Metanephros (tissue), 2 donors: ENCODE data around the gene CDC73. TPM values are rescaled to one million over a fixed set of nuclear protein-coding genes. Genes with fewer than 3 reads are reported as not detected.

ENCODE experiments used
- small RNA-seq: library from RNA; depleted of rRNA; stranded (forward); fragments of <200 nt; gene quantifications from one replicate; pipeline ENCODE3, GENCODE V24; 2014; ENCODE audit warnings: low replicate concordance
- total RNA-seq: library from RNA; depleted of rRNA; stranded (reverse); fragments of >200 nt; gene quantifications from one replicate; pipeline ENCODE4 v1.2.3, GENCODE V29; 2014

The CDC73 gene
- total RNA-seq, result 34.9 TPM

DNA sequence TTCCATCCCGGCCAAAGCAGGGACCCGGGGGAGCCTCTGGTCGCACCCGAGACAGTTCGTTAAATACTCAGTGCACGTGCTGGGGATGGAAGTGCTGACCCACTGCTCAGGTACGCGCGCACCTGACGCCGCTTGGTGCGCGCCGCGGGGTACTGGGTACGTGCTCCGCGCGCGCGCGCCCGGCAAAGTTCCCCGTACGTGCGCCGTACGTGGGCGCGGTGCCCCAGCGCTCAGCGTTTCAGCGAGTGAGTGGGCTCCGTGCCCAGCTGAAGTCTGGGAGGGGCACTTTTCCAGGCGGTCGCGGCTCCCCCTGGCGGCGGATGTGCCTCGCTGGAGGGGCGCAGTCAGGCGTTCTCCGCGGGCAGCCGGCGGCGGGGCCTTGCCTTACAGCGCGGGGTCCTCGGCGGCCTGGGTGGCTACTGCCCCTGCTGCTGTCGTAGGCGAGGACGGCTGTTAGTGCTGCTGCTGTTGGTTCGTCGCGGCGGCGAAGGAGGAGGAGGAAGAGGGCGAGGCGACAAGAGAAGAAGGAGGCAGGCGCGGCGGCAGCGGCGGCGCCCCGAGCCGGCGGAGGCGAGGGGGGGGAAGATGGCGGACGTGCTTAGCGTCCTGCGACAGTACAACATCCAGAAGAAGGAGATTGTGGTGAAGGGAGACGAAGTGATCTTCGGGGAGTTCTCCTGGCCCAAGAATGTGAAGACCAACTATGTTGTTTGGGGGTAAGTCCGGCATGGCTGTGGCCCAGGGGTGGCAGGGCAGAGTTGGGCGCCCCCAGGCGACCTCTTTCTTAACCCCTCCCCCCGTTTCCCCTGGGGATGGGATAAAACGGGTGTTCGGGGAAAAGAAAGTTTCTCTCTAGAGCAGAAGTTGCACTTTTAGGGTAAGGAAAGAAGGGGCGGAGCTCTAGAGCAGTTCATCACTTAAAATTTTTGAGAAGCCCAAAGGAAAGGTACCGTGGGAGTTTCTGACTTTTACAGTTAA, at the start of gene CDC73:
TSS of gene CDC73 (plus strand) at position 416 of the 978 bp plus-strand sequence. CDS start at position 586, 170 bp downstream.

DNA sequence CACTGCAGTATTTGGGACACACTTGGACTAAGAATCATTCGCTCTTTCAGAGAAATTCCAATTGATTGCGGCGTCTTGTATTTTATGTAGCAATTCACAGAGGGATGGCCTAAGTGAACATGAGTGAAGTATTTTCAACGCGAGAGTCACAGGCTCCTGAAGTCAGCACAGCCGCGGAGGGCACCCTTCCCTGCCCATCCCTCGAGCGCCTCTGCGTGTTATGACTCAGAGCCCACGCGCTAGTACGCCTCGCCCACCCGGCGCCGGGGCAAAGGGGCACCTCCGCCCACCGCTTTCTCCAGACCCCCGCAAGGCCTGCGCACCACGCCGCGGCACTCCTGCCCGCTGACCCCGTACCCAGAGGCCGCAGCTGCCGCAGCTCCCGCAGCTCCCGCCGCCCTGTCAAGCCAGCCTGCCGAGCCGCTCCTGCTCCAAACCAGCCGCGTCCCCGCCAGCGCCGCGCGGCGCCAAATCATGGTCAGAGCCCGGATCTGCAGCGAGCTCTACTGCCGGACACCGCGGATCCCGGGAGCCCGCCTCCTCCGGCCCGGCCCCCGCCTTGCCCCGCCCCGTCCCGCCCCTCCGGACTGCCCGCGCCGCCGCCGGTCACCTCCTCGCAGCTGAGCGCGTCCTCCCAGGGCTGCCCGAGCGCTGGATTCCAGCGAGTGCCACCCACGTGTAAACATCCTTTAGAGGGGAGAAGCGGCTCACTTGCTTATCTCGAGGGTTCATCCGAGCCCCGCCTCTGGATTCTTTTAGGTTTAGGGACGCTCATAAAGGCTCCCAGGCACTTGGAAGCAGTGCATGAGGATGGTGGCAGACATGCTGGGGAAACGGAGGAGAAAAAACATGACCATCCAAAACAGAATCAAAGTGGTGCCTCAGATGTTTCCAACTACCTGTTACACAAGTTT, 16.7 kb upstream of the CDC73 start, which contains the start of gene GLRX2:
TSS of gene GLRX2 (minus strand) at position 508 of the 914 bp plus-strand sequence. CDS start at position 476, 32 bp downstream.

DNA sequence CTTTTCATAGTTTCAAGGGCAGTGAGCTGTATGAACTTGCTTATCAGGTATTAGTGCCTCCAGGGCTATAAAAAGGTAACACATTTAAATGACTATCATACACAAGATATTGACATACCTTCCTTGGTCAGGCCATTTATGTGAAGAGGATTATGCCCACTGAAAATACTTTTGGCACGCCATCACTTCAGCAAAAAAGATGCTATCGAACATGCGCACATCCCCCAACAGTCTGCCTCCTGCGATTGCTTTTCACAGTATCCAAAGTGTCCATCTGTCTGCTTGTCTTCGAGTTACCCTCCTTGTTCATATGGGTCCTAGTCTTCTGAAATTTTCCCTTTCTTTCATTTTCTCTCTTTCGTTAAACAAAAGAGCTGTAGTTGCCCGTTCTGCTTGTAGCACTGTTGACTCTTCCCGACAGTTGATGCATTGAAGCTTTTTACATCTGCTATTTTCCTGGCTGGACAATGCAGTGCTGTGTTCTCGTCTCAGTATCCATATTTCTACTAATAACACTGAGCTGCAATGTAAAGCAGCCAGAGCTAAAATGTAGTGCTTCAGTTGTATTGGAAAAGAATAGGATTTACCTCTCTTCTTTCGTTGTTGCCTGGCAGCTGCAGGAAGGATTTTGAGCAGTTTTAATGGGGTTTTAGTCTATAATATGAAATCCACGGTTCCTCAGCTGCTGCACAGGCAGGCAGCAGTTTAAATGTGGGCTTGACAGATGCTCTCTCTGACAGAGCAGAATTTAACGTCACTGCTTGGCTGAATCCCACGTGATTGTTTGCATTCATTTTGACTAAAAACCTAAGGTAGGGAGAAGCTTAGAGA, 64.3 kb downstream of the CDC73 start, which contains the start of gene B3GALT2:
TSS of gene B3GALT2 (minus strand) at position 713 of the 831 bp plus-strand sequence. CDS start 5,051 bp downstream, outside the sequence.

Small RNA genes within 50 kb of the gene (small RNA-seq; reads per million reads assigned to genes)
- gene MIR1278, result not detected

Other genes with a start within 250 kb of the CDC73 start
- gene UCHL5, start 62.7 kb upstream of the CDC73 start, total RNA-seq, result 25.0 TPM
- 184 TPM for gene RO60, start 62.4 kb upstream of the CDC73 start, total RNA-seq
- 7.8 TPM for gene GLRX2, start 16.6 kb upstream of the CDC73 start, total RNA-seq
- gene B3GALT2, start 64.6 kb downstream of the CDC73 start, total RNA-seq, result 8.8 TPM